HepG2 (cell line): ENCODE results near the gene ABCC3. TPM values are rescaled to one million over a fixed set of nuclear protein-coding genes. Genes with fewer than 3 reads are reported as not detected.

Source experiments
- ADNP ChIP-seq: sonication (generic); formaldehyde crosslinking; IDR thresholded peaks from 2 replicates; pipeline ENCODE4 v1.4.0; 2020; ENCODE audit warnings: missing genetic modification reagents
- CCAR2 ChIP-seq: fragments of 200-400 bp; formaldehyde crosslinking; optimal IDR thresholded peaks from 2 replicates; pipeline ENCODE3; 2018; ENCODE audit warnings: low read depth, mild to moderate bottlenecking, low read length, moderate library complexity
- DR1 ChIP-seq: sonication (generic); formaldehyde crosslinking; IDR thresholded peaks from 2 replicates; pipeline ENCODE4 v1.8.0; 2021; ENCODE audit warnings: mild to moderate bottlenecking, missing genetic modification reagents, inconsistent platforms
- ELF1 ChIP-seq: sonication (generic); formaldehyde crosslinking; IDR thresholded peaks from 2 replicates; pipeline ENCODE4 v1.4.0; 2020; ENCODE audit warnings: missing genetic modification reagents
- ELK4 ChIP-seq: sonication (generic); formaldehyde crosslinking; IDR thresholded peaks from 2 replicates; pipeline ENCODE4 v1.9.0; 2021; ENCODE audit warnings: missing genetic modification reagents, borderline replicate concordance
- FOSL2 ChIP-seq: sonication (generic); formaldehyde crosslinking; IDR thresholded peaks from 2 replicates; pipeline ENCODE4 v1.4.0; 2020; ENCODE audit warnings: missing genetic modification reagents
- GFI1 ChIP-seq: sonication (generic); formaldehyde crosslinking; IDR thresholded peaks from 2 replicates; pipeline ENCODE4 v1.5.0; 2020; ENCODE audit warnings: missing genetic modification reagents, mild to moderate bottlenecking, borderline replicate concordance
- HNF4G ChIP-seq, 2 experiments: sonication (generic) in 1 of 2; formaldehyde crosslinking in 1 of 2; IDR thresholded peaks; 2 replicates each; pipeline versions ENCODE4 v1.4.0 to v1.6.1; 2011 to 2020; ENCODE audit warnings: borderline replicate concordance in 2 of 2, low read depth in 2 of 2, mild to moderate bottlenecking in 2 of 2, low read length in 1 of 2, missing genetic modification reagents in 1 of 2, moderate library complexity in 1 of 2
- MYPOP ChIP-seq: sonication (generic); formaldehyde crosslinking; IDR thresholded peaks from 2 replicates; pipeline ENCODE4 v1.8.1; 2023; ENCODE audit warnings: mild to moderate bottlenecking, moderate library complexity, missing genetic modification reagents
- SUZ12 ChIP-seq: fragments of 150-350 bp; IDR thresholded peaks from 2 replicates; pipeline ENCODE4 v1.6.1; 2014; ENCODE audit warnings: low read depth, low read length
- YY1 ChIP-seq: IDR thresholded peaks from 2 replicates; pipeline ENCODE4 v1.6.1; 2011; ENCODE audit warnings: low read length, low read depth, moderate library complexity, mild to moderate bottlenecking; ENCODE audit not compliant: insufficient read depth, insufficient replicate concordance
- ZBTB1 ChIP-seq: sonication (generic); formaldehyde crosslinking; IDR thresholded peaks from 2 replicates; pipeline ENCODE4 v1.4.0; 2020; ENCODE audit warnings: missing genetic modification reagents, borderline replicate concordance
- ZBTB7A ChIP-seq: sonication (generic); formaldehyde crosslinking; IDR thresholded peaks from 2 replicates; pipeline ENCODE4 v1.8.0; 2022; ENCODE audit warnings: mild to moderate bottlenecking, missing genetic modification reagents
- ZC3H13 ChIP-seq: sonication (generic); formaldehyde crosslinking; IDR thresholded peaks from 2 replicates; pipeline ENCODE4 v1.8.1; 2023; ENCODE audit warnings: mild to moderate bottlenecking, missing genetic modification reagents, moderate library complexity
- ZNF101 ChIP-seq: sonication (generic); formaldehyde crosslinking; IDR thresholded peaks from 2 replicates; pipeline ENCODE4 v1.4.0; 2020; ENCODE audit warnings: mild to moderate bottlenecking, low read depth, missing genetic modification reagents, borderline replicate concordance
- ZNF124 ChIP-seq: sonication (generic); formaldehyde crosslinking; IDR thresholded peaks from 2 replicates; pipeline ENCODE4 v1.4.0; 2020; ENCODE audit warnings: missing genetic modification reagents
- ZNF260 ChIP-seq: sonication (generic); formaldehyde crosslinking; IDR thresholded peaks from 2 replicates; pipeline ENCODE4 v1.4.0; 2020; ENCODE audit warnings: missing genetic modification reagents, low read depth, mild to moderate bottlenecking, borderline replicate concordance
- ZNF280B ChIP-seq: sonication (generic); formaldehyde crosslinking; IDR thresholded peaks from 2 replicates; pipeline ENCODE4 v1.5.0; 2020; ENCODE audit warnings: missing genetic modification reagents, mild to moderate bottlenecking, borderline replicate concordance
- ZNF432 ChIP-seq: sonication (generic); formaldehyde crosslinking; IDR thresholded peaks from 2 replicates; pipeline ENCODE4 v1.5.0; 2020; ENCODE audit warnings: missing genetic modification reagents, mild to moderate bottlenecking, borderline replicate concordance
- ZNF496 ChIP-seq: sonication (generic); formaldehyde crosslinking; IDR thresholded peaks from 2 replicates; pipeline ENCODE4 v1.8.1; 2023; ENCODE audit warnings: mild to moderate bottlenecking, moderate library complexity, missing genetic modification reagents; ENCODE audit not compliant: insufficient replicate concordance
- ZNF83 ChIP-seq: sonication (generic); formaldehyde crosslinking; IDR thresholded peaks from 2 replicates; pipeline ENCODE4 v1.4.0; 2020; ENCODE audit warnings: missing genetic modification reagents, mild to moderate bottlenecking, borderline replicate concordance
- ZSCAN20 ChIP-seq: sonication (generic); formaldehyde crosslinking; IDR thresholded peaks from 2 replicates; pipeline ENCODE4 v1.4.0; 2020; ENCODE audit warnings: missing genetic modification reagents, mild to moderate bottlenecking, borderline replicate concordance
- ZUFSP ChIP-seq: sonication (generic); formaldehyde crosslinking; IDR thresholded peaks from 2 replicates; pipeline ENCODE4 v1.9.0; 2021; ENCODE audit warnings: missing genetic modification reagents, mild to moderate bottlenecking, borderline replicate concordance
- polyA plus RNA-seq, 8 experiments: library from polyadenylated mRNA; depleted of rRNA in 3 of 8; stranded (reverse) in 7 of 8; unstranded in 1 of 8; fragments of >200 nt; fragmentation: Illumina TruSeq in 4 of 8; extraction: Trizol in 4 of 8; gene quantifications; 2 replicates each; pipeline versions ENCODE4 v1.2.1 to v1.2.3, GENCODE V29; 2011 to 2016; ENCODE audit warnings: low read depth in 4 of 8, missing spikeins in 1 of 8, mixed read lengths in 1 of 8; ENCODE audit not compliant: insufficient read depth in 1 of 8
- total RNA-seq, 5 experiments: library from RNA; depleted of rRNA; stranded (reverse); fragments of >200 nt; fragmentation: Illumina TruSeq; extraction: Trizol; gene quantifications; 2 replicates each; pipeline ENCODE4 v1.2.3, GENCODE V29; 2016; ENCODE audit warnings: low read depth in 1 of 5

The ABCC3 gene
- total and polyA plus RNA-seq, 2 of the 13 experiments (the other 11 are each of a cell fraction or from before 2014, with no cell fraction given), result 25.2 to 50.7 TPM

- peak; percentile 96 for TF ChIP-seq FOSL2 (CRISPR knock-in tag)
- peak; percentile 87 for TF ChIP-seq ELF1 (CRISPR knock-in tag)
- 0 out of 2 replicates have a peak, but pooled peaks have one; percentile 43 for TF ChIP-seq ELK4 (CRISPR knock-in tag)
- TF ChIP-seq ZNF101 (CRISPR knock-in tag), result peak; percentile 97; the same call in 1 of the 2 replicates
- no peak for TF ChIP-seq ZNF432 (CRISPR knock-in tag)
- TF ChIP-seq ZNF260 (CRISPR knock-in tag), result no peak
- peak; percentile 80 for TF ChIP-seq YY1
- TF ChIP-seq ZNF83 (CRISPR knock-in tag), result 0 out of 2 replicates have a peak, but pooled peaks have one; percentile 44
- peak; percentile 94 for TF ChIP-seq GFI1
- TF ChIP-seq SUZ12, result no peak
- peak; percentile 89 for TF ChIP-seq DR1 (CRISPR knock-in tag)
- peak; percentile 97 for TF ChIP-seq ZBTB7A (CRISPR knock-in tag)
- peak; percentile 92 for TF ChIP-seq ZC3H13
- TF ChIP-seq ZUFSP (CRISPR knock-in tag), result no peak
- TF ChIP-seq ZNF496 (CRISPR knock-in tag), result no peak
- TF ChIP-seq ZNF124 (CRISPR knock-in tag), result peak; percentile 91
- TF ChIP-seq ADNP (CRISPR knock-in tag), result peak; percentile 87
- peak; percentile 76; the same call in 1 of the 2 replicates for TF ChIP-seq ZNF280B (CRISPR knock-in tag)
- peak; percentile 95 for TF ChIP-seq HNF4G (IDR thresholded peaks at IDR 0.05; ENCODE audit: borderline replicate concordance, low read depth, low read length)
- TF ChIP-seq HNF4G (CRISPR knock-in tag; IDR thresholded peaks at IDR 0.05; ENCODE audit: borderline replicate concordance, low read depth), result peak; percentile 96
- TF ChIP-seq CCAR2, result no peak
- TF ChIP-seq ZSCAN20 (CRISPR knock-in tag), result no peak; the same call in 1 of the 2 replicates
- TF ChIP-seq MYPOP (CRISPR knock-in tag), result peak; percentile 83
- no peak for TF ChIP-seq ZBTB1
Measured at GRCh38 chr17:50684612-50685333, 50.1 kb downstream of the ABCC3 start (continued).
